PC-9 (cell line): ENCODE results near the gene UBA3. TPM values are rescaled to one million over a fixed set of nuclear protein-coding genes. Genes with fewer than 3 reads are reported as not detected.
A peak's percentile ranks its signal among the peaks of the same experiment; 100 is the strongest.

Source experiments
- BruUV-seq: library from RNA; stranded (reverse); fragments of 400-500 nt; replicated peaks from 2 replicates; lab custom pipeline; 2021; lab: Mats Ljungman, UMichigan
- CTCF ChIA-PET: fragments of 300-600 bp; sonication (Branson Sonifier 250); formaldehyde crosslinking; loops from one replicate; lab custom pipeline; 2022; ENCODE audit warnings: antibody characterized with exemption; lab: Charles Lee
- POLR2A ChIA-PET: fragments of 300-600 bp; sonication (Branson Sonifier 250); formaldehyde crosslinking; loops from one replicate; lab custom pipeline; 2022; ENCODE audit warnings: antibody characterized with exemption; ENCODE audit not compliant: unreplicated experiment; lab: Charles Lee
- DNase-seq, 2 experiments: peaks; one replicate each; pipeline versions ENCODE4 v3.0.0 to v3.0.0-alpha.2; 2015 to 2022; ENCODE audit warnings: mixed read lengths in 1 of 2
- H2AFZ ChIP-seq: fragments of 200-600 bp; sonication (generic); 2 replicates; pipeline ENCODE4 v1.8.1; 2017; ENCODE audit warnings: antibody characterized with exemption
- H3F3A ChIP-seq: fragments of 200-600 bp; sonication (generic); 2 replicates; pipeline ENCODE4 v1.8.1; 2017; ENCODE audit warnings: antibody characterized with exemption, mild to moderate bottlenecking, low read depth; ENCODE audit not compliant: insufficient read depth
- H3K27ac ChIP-seq: fragments of 200-600 bp; sonication (generic); 2 replicates; pipeline ENCODE4 v1.6.1; 2016; ENCODE audit warnings: mixed run types
- H3K27me3 ChIP-seq: fragments of 200-600 bp; sonication (generic); 2 replicates; pipeline ENCODE4 v1.6.1; 2016; ENCODE audit warnings: low read depth, mixed run types; ENCODE audit not compliant: insufficient read depth
- H3K36me3 ChIP-seq: fragments of 200-600 bp; sonication (generic); 2 replicates; pipeline ENCODE4 v1.6.1; 2016; ENCODE audit warnings: low read depth, mixed run types
- H3K4me1 ChIP-seq: fragments of 200-600 bp; sonication (generic); replicated peaks from 2 replicates; pipeline ENCODE4 v1.6.1; 2016; ENCODE audit warnings: mixed run types; ENCODE audit not compliant: insufficient read depth
- H3K4me2 ChIP-seq: fragments of 200-600 bp; sonication (generic); 2 replicates; pipeline ENCODE4 v1.6.1; 2017; ENCODE audit warnings: mixed run types
- H3K4me3 ChIP-seq: fragments of 200-600 bp; sonication (generic); 2 replicates; pipeline ENCODE4 v1.6.1; 2016; ENCODE audit warnings: mixed run types
- H3K79me2 ChIP-seq: fragments of 200-600 bp; sonication (generic); 2 replicates; pipeline ENCODE4 v1.6.1; 2017; ENCODE audit warnings: low read depth, mixed run types
- H3K9me2 ChIP-seq: fragments of 200-600 bp; sonication (generic); 2 replicates; pipeline ENCODE4 v1.8.1; 2017; ENCODE audit warnings: mild to moderate bottlenecking; ENCODE audit not compliant: insufficient read depth
- H3K9me3 ChIP-seq: fragments of 200-600 bp; sonication (generic); 2 replicates; pipeline ENCODE4 v1.8.1; 2016; ENCODE audit warnings: low read depth; ENCODE audit not compliant: insufficient read depth
- H4K20me1 ChIP-seq: fragments of 200-600 bp; sonication (generic); 2 replicates; pipeline ENCODE4 v1.8.1; 2017; ENCODE audit not compliant: insufficient read depth
- EZH2 ChIP-seq: fragments of 200-600 bp; sonication (generic); IDR thresholded peaks from 2 replicates; pipeline ENCODE4 v1.8.0; 2017; ENCODE audit warnings: antibody characterized with exemption, low read depth
- intact Hi-C: fragments of 100-400 bp; cut with micrococcal nuclease; formaldehyde crosslinking; loops from one replicate; pipeline ENCODE4 v1.10.0; 2022; ENCODE audit not compliant: unreplicated experiment
- total RNA-seq: library from RNA; stranded (reverse); gene quantifications from 2 replicates; pipeline ENCODE4 v1.2.3, GENCODE V29; 2021
- TF ChIP-seq, protein P1 (sequence below): fragments of 200-600 bp; sonication (generic); conservative IDR thresholded peaks from 2 replicates; pipeline ENCODE4 v1.6.1; 2017; ENCODE audit warnings: mixed run types, antibody characterized with exemption, mild to moderate bottlenecking, moderate library complexity

UBA3 gene
- total RNA-seq, 1 experiment from 2014 or later, result 88.8 TPM

DNA sequence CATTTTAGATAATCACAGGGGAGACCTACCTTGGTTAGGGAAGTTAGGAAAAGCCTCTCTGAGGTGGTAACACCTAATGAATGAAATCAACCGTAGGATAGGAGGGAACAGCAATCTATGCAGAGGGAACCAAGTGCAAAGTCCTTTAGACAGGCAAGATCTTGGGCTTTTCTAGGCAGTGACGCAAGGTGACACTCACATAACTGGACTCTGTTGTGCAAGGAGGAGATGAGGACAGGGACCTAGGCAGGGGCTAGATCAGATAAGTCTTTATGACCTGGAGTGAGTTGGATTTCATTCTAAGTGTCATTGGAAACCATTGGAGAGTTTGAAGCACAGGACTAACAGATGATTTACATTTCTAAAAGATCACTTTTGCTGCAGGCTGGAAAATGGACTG lies 46.8 kb upstream of the UBA3 start:
- H3K4me2 ChIP-seq, result no peak overlapping the region
- no peaks in the 10 kb centered on the region for H3K79me2 ChIP-seq
- TF ChIP-seq, protein P1, sequence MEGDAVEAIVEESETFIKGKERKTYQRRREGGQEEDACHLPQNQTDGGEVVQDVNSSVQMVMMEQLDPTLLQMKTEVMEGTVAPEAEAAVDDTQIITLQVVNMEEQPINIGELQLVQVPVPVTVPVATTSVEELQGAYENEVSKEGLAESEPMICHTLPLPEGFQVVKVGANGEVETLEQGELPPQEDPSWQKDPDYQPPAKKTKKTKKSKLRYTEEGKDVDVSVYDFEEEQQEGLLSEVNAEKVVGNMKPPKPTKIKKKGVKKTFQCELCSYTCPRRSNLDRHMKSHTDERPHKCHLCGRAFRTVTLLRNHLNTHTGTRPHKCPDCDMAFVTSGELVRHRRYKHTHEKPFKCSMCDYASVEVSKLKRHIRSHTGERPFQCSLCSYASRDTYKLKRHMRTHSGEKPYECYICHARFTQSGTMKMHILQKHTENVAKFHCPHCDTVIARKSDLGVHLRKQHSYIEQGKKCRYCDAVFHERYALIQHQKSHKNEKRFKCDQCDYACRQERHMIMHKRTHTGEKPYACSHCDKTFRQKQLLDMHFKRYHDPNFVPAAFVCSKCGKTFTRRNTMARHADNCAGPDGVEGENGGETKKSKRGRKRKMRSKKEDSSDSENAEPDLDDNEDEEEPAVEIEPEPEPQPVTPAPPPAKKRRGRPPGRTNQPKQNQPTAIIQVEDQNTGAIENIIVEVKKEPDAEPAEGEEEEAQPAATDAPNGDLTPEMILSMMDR, result no peak
- TF ChIP-seq EZH2, result no peak
- no peak overlapping the region for H3K4me3 ChIP-seq
- H3K9me3 ChIP-seq, result no peaks in the 10 kb centered on the region
- no peaks in the 10 kb centered on the region for H3F3A ChIP-seq
- ChIA-PET CTCF (interaction anchor here (0.7 kb wide), 1 partner anchor 178 kb away, joined by 4 read pairs; no protein-coding TSS in a partner anchor), POLR2A (no interaction called here)
- DNase-seq, result no peak
- H3K27ac ChIP-seq, result no peak overlapping the region
- intact Hi-C loops, result no loop called here
- no peaks in the 10 kb centered on the region for H3K27me3 ChIP-seq
- BruUV-seq, result no TSS peak
- H3K4me1 ChIP-seq, result no peaks in the 10 kb centered on the region
- no peaks in the 10 kb centered on the region for H3K9me2 ChIP-seq
- H2AFZ ChIP-seq, result no peak overlapping the region
- H4K20me1 ChIP-seq, result no peaks in the 10 kb centered on the region
- no peaks in the 10 kb centered on the region for H3K36me3 ChIP-seq

DNA sequence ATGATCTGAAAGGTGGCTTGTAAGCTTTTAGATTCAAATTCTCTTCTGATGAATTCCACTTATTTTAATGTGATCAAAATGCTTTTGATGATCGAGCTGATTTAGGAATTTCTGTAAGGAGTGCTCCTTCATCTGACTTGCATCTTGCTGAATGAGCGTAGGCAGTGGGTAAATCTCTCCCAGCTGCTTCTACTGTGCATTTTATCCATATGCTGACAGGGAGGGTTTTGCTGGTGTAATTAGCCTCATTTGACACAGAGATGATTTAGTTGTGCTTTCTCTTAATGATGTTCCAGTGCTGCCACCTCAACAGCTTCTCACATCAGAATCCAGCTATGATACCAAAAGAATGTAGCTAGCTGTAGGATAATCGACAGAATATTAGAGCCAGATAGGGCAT lies 46.1 kb upstream of the UBA3 start:
- Histone ChIP-seq H3K79me2 (no peaks in the 10 kb centered on the region), H3K4me3 (no peak overlapping the region), H3K9me2 (no peaks in the 10 kb centered on the region), H3F3A (no peaks in the 10 kb centered on the region), H3K27me3 (no peaks in the 10 kb centered on the region), H3K36me3 (no peaks in the 10 kb centered on the region), H3K9me3 (no peaks in the 10 kb centered on the region), H3K4me1 (no peaks in the 10 kb centered on the region), H3K27ac (no peak overlapping the region), H2AFZ (no peak overlapping the region), H4K20me1 (no peaks in the 10 kb centered on the region), H3K4me2 (no peak overlapping the region)
- no peak for TF ChIP-seq EZH2
- TF ChIP-seq, protein P1, result no peak
- intact Hi-C loops, result no loop called here
- no TSS peak for BruUV-seq
- POLR2A ChIA-PET, result no interaction called here
- CTCF ChIA-PET, result interaction anchor here (0.7 kb wide), 1 partner anchor 179 kb away, joined by 4 read pairs; no protein-coding TSS in a partner anchor
- no peak for DNase-seq

- no peaks in the 10 kb centered on the region for H3K79me2 ChIP-seq
- no peak for TF ChIP-seq EZH2
- TF ChIP-seq, protein P1, result no peak
- BruUV-seq, result no TSS peak
- no peaks in the 10 kb centered on the region for H4K20me1 ChIP-seq
- peak within 1 kb of the TSS; percentile 63; the same call in 1 of the 2 replicates for H2AFZ ChIP-seq
- H3K9me2 ChIP-seq, result no peaks in the 10 kb centered on the region
- ChIA-PET POLR2A (no interaction called here), CTCF (no interaction called here)
- no peak within 1 kb of the TSS for H3K27ac ChIP-seq
- intact Hi-C loops, result loop anchor here (5.0 kb wide), 1 partner anchor 40 kb away; no protein-coding TSS in a partner anchor
- H3F3A ChIP-seq, result peaks cover 4% of the 10 kb centered on the region; the same call in 1 of the 2 replicates
- H3K9me3 ChIP-seq, result no peaks in the 10 kb centered on the region
- DNase-seq, result no peak
- H3K4me2 ChIP-seq, result no peak within 1 kb of the TSS
- no peaks in the 10 kb centered on the region for H3K36me3 ChIP-seq
- H3K4me3 ChIP-seq, result no peak within 1 kb of the TSS
- H3K27me3 ChIP-seq, result no peaks in the 10 kb centered on the region
- H3K4me1 ChIP-seq, result peaks cover 5% of the 10 kb centered on the region
These were observed 42.2 kb upstream of the UBA3 start, which contains the start of gene LMOD3 for GRCh38 chr3:69122403-69122802. Gene LMOD3 (minus strand): TSS chr3:69122595. CDS start chr3:69122386, 209 bp downstream.
